GM12864 (cell line): ENCODE results near the gene LDLRAP1.

Experiments used
- DNase-seq: peaks from one replicate; pipeline ENCODE4 v3.0.0-alpha.2; 2011; ENCODE audit warnings: low read depth
- H3K4me3 ChIP-seq: 2 replicates; pipeline ENCODE4 v1.5.1; 2011; ENCODE audit warnings: mild to moderate bottlenecking, low read depth, low read length, control low read depth
- TF ChIP-seq, protein P1 (sequence below): IDR thresholded peaks from 2 replicates; pipeline ENCODE4 v1.5.1; 2011; ENCODE audit warnings: low read depth, mild to moderate bottlenecking, moderate library complexity, low read length, control low read depth, inconsistent platforms; ENCODE audit errors: missing control alignments

Gene LDLRAP1

GRCh38 chr1:25576459-25577133 is 33.2 kb downstream of the LDLRAP1 start:
- TF ChIP-seq, protein P1, sequence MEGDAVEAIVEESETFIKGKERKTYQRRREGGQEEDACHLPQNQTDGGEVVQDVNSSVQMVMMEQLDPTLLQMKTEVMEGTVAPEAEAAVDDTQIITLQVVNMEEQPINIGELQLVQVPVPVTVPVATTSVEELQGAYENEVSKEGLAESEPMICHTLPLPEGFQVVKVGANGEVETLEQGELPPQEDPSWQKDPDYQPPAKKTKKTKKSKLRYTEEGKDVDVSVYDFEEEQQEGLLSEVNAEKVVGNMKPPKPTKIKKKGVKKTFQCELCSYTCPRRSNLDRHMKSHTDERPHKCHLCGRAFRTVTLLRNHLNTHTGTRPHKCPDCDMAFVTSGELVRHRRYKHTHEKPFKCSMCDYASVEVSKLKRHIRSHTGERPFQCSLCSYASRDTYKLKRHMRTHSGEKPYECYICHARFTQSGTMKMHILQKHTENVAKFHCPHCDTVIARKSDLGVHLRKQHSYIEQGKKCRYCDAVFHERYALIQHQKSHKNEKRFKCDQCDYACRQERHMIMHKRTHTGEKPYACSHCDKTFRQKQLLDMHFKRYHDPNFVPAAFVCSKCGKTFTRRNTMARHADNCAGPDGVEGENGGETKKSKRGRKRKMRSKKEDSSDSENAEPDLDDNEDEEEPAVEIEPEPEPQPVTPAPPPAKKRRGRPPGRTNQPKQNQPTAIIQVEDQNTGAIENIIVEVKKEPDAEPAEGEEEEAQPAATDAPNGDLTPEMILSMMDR: no peak
- DNase-seq: no peak
- H3K4me3 ChIP-seq: no peak overlapping the region

DNA sequence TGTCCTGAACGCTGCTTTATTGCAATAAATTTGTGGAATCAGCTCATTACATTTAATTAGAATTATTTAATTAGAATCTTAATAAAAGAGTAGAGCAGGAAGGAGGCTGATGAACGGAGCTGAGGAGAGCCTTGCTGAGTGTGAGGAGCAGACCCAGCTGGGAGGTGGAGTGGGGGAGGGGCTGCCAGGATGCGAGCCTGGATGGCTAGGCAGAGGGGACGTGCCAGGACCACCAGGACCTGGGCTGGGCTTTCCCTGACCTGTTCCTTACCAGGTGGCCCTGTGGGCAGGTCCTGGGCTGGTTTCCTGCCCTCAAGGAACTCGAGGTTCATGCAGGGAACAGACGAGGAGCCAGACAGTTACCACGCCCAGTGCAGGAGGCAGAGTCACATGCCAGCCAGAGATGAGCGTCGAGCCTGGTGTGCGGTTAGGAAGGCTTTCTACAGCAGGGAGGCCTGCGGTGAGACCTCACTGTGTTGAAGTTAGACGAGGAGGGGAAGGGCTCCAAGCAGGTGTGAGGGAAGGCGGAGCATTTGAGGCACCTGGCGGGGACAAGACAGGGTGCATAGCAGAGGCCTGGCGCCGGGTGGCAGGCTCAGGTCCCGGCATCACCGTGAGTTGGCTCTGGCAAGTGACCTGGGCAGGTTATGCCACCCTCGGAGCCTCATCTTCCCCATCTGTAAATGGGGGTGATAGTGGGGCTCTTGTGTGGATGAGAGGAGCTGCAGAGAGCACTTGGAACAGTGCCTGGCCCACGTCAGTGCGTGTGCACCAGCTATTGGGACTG is 33.9 kb downstream of the LDLRAP1 start:
- TF ChIP-seq, protein P1: no peak
- no peak for DNase-seq
- no peak overlapping the region for H3K4me3 ChIP-seq

GRCh38 chr1:25579292-25580252 is 36.2 kb downstream of the LDLRAP1 start:
- TF ChIP-seq, protein P1: no peak
- H3K4me3 ChIP-seq: no peak overlapping the region
- DNase-seq: no peak

DNA sequence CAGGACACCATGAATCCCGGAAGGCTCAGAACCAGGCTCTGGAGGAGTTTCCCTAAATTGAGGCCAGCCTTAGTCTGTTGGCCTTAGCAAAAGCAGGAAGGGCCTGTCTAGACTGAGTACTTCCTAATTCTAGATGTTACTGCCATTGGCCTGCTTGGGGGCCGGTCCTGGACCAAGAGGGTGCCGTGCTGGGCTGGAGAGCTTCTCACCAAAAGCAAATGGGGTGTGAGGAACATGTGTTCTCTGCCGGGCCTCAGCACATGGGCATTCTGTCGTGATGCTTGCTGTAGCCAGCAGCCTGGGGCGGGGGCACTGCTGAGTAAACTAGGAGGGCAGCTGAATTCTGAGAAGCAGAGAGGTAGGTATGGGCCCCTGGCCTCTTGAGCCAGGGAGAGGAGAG is 37.5 kb downstream of the LDLRAP1 start:
- DNase-seq: no peak
- no peak overlapping the region for H3K4me3 ChIP-seq
- TF ChIP-seq, protein P1: no peak

- DNase-seq: no peak
- TF ChIP-seq, protein P1: no peak
- no peak overlapping the region for H3K4me3 ChIP-seq
Measured at GRCh38 chr1:25581764-25582163, 38.4 kb downstream of the LDLRAP1 start.

- DNase-seq: no peak
- no peak overlapping the region for H3K4me3 ChIP-seq
- TF ChIP-seq, protein P1: no peak
Measured at GRCh38 chr1:25583519-25584370, 40.3 kb downstream of the LDLRAP1 start.
